Thyroid gland (tissue), 4 donors: Measurements from ENCODE around the gene RAD18.

Source experiments
- CTCF ChIP-seq, 6 experiments: fragments of 200-600 bp in 3 of 6; fragments of 450-650 bp in 3 of 6; sonication (generic) in 3 of 6; IDR thresholded peaks; one replicate each; pipeline ENCODE4 v1.5.1; 2016 to 2019; ENCODE audit warnings: antibody characterized with exemption in 6 of 6, mild to moderate bottlenecking in 2 of 6, inconsistent platforms in 1 of 6, moderate library complexity in 1 of 6
- POLR2A ChIP-seq, 2 donors: fragments of 450-650 bp; IDR thresholded peaks; one replicate each; pipeline ENCODE4 v1.6.1; 2017; ENCODE audit warnings: antibody characterized with exemption in 2 of 2, mild to moderate bottlenecking in 2 of 2, moderate library complexity in 1 of 2

GRCh38 chr3:8882642-8883041, 80.6 kb downstream of the RAD18 start:
- no peak for TF ChIP-seq CTCF (IDR thresholded peaks at IDR 0.05)
- no peak for TF ChIP-seq POLR2A (IDR thresholded peaks at IDR 0.05)
